GM13977 (cell line): ENCODE data around the gene DLG1.

ENCODE experiments used
- DNase-seq: peaks from one replicate; pipeline ENCODE4 v3.0.0; 2012; ENCODE audit warnings: low spot score
- CTCF ChIP-seq: IDR thresholded peaks from 2 replicates; pipeline ENCODE4 v1.5.1; 2012; ENCODE audit warnings: mild to moderate bottlenecking, control low read depth; ENCODE audit not compliant: insufficient read depth; ENCODE audit errors: extremely low read depth, missing control alignments
- in situ Hi-C: fragments of 300-500 bp; cut with MboI; formaldehyde crosslinking; loops from one replicate; pipeline ENCODE4 v1.12.0; 2022; ENCODE audit warnings: low sequenced_read_pairs, low pct_unique_long_range_greater_than_20kb, mixed read lengths, inconsistent platforms; ENCODE audit not compliant: unreplicated experiment

The DLG1 gene

GRCh38 chr3:197103766-197104165 is 194.6 kb downstream of the DLG1 start:
- DNase-seq, result no peak
- in situ Hi-C loops, result no loop called here
- no peak for TF ChIP-seq CTCF

GRCh38 chr3:197093871-197094270 is 204.5 kb downstream of the DLG1 start:
- in situ Hi-C loops, result no loop called here
- DNase-seq, result no peak
- no peak for TF ChIP-seq CTCF

- TF ChIP-seq CTCF, result no peak
- no peak for DNase-seq
- in situ Hi-C loops, result no loop called here
Observed at GRCh38 chr3:197088370-197088769, 210.0 kb downstream of the DLG1 start.

- no peak for TF ChIP-seq CTCF
- DNase-seq, result no peak
- in situ Hi-C loops, result no loop called here
Observed at GRCh38 chr3:197085137-197085536, 213.3 kb downstream of the DLG1 start.

- no peak for DNase-seq
- in situ Hi-C loops, result no loop called here
- TF ChIP-seq CTCF, result no peak
Observed at GRCh38 chr3:197083486-197083885, 214.9 kb downstream of the DLG1 start.

GRCh38 chr3:197082871-197083270 is 215.5 kb downstream of the DLG1 start:
- in situ Hi-C loops, result no loop called here
- no peak for DNase-seq
- no peak for TF ChIP-seq CTCF

- no peak for TF ChIP-seq CTCF
Observed at GRCh38 chr3:197080344-197080743, 218.1 kb downstream of the DLG1 start.

More at GRCh38 chr3:197080344-197080743, 218.1 kb downstream of the DLG1 start:
- in situ Hi-C loops, result no loop called here
- DNase-seq, result no peak
